GM19328 (cell line): Measurements from ENCODE around the gene CASP6.

Experiments used
- ATAC-seq: cut with Tn5 transposase; IDR thresholded peaks from one replicate; pipeline ENCODE4 v1.9.1; 2021; ENCODE audit warnings: mild to moderate bottlenecking, moderate library complexity; ENCODE audit not compliant: unreplicated experiment

CASP6 gene

GRCh38 chr4:109672169-109672930 is 30.9 kb downstream of the CASP6 start:
- ATAC-seq, result no peak

GRCh38 chr4:109671350-109671749 is 31.9 kb downstream of the CASP6 start:
- no peak for ATAC-seq

- ATAC-seq, result no peak
These were observed 37.3 kb downstream of the CASP6 start for GRCh38 chr4:109665783-109666485.

- ATAC-seq, result no peak
These were observed 40.5 kb downstream of the CASP6 start for GRCh38 chr4:109662771-109663170.

- no peak for ATAC-seq
These were observed 41.1 kb downstream of the CASP6 start for GRCh38 chr4:109662116-109662515.

- no peak for ATAC-seq
These were observed 44.3 kb downstream of the CASP6 start for GRCh38 chr4:109658871-109659410.

- ATAC-seq, result no peak
These were observed 45.3 kb downstream of the CASP6 start for GRCh38 chr4:109657854-109658418.

- no peak for ATAC-seq
These were observed 47.8 kb downstream of the CASP6 start for GRCh38 chr4:109655396-109655795.

GRCh38 chr4:109649872-109650271 is 53.4 kb downstream of the CASP6 start:
- peak; percentile 84 for ATAC-seq

- no peak for ATAC-seq
These were observed 54.2 kb downstream of the CASP6 start for GRCh38 chr4:109648997-109649575.

- ATAC-seq, result peak; percentile 40
These were observed 54.8 kb downstream of the CASP6 start for GRCh38 chr4:109648266-109648996.

- ATAC-seq, result no peak
These were observed 57.2 kb downstream of the CASP6 start for GRCh38 chr4:109645874-109646710.

GRCh38 chr4:109640644-109641043 is 62.6 kb downstream of the CASP6 start:
- no peak for ATAC-seq
